Activated effector memory CD4-positive, alpha-beta T cell treated with anti-CD3 and anti-CD28 coated beads, Interleukin-2, amount 50 U/mL, for 16 hours (primary cell): ENCODE measurements around the gene GNA14.

Experiments
- DNase-seq: peaks from one replicate; pipeline ENCODE4 v3.0.0-alpha.2; 2020

Gene GNA14

DNA sequence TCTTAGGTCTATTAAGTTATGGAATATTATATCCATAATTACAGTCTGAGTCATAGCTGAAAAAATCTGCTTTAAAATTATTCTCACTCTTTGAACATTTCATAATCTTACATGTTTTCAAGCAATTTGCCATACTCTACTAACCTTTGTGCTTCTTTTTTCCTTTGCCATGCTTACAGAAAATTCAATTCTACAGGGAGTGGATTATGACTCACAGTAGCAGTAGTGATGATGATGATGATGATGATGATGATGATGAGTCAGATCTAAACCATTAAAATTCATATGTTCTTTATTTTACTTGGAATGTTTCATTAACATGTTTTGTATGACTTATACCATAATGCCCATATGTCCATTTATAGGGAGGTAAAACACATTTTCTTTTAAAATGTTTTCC lies 263.7 kb downstream of the GNA14 start:
- DNase-seq, result no peak

DNA sequence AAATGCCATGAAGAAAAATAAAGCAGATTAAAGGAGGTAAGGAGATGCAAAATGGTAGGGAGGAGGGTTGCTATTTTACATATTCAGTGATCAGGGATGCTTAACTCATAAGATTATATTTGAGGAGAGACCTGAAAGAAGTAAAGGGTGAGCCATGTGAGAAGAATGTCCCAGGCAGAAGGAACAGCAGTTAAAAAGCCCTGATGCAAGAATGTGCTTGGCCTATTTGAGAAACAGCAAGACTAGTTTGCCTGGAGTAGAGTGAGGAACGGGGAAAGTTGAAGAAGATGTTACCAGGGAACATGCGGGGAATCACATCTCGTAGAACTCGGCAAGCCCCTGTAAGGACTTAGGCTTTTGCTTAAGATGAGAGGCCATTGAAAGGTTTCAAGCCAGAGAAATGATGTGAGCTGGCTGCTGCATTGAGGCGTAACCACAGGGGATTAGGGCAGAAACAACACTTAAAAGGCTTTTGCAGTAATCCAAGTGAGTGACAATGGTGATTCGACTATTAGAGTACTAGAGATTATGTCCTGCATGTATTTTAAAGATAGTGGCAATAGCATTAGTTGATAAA lies 272.1 kb downstream of the GNA14 start:
- no peak for DNase-seq

DNA sequence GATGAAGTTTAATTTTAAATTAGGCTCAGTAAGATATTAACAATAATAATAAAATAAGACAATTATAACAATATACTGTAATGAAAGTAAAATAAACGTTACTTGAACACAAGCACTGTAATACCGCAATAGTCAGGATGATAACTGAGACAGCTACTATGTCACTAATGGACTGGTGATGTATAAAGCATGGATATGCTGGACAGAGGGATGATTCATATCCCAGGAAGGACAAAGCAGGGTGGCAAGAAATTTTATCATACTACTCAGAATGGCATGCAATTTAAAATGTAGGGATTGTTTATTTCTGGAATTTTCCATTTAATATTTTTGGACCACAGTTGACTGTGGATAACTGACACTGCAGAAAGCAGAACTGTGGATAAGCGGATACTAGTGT lies 273.9 kb downstream of the GNA14 start:
- DNase-seq, result no peak
